Mesothelial cell of epicardium (in vitro differentiated cells): ENCODE measurements around the gene SNRNP200. TPM values are rescaled to one million over a fixed set of nuclear protein-coding genes. Genes with fewer than 3 reads are reported as not detected.

Experiments used
- DNase-seq, 2 experiments: peaks; one replicate each; pipeline ENCODE4 v3.0.0; 2021; ENCODE audit warnings: low spot score in 2 of 2; ENCODE audit not compliant: unreplicated experiment in 2 of 2
- H3K27ac Mint-ChIP-seq: 2 replicates; pipeline ENCODE4 v1.8.0; 2021; ENCODE audit warnings: mixed read lengths
- H3K27me3 Mint-ChIP-seq: 2 replicates; pipeline ENCODE4 v1.8.0; 2021; ENCODE audit warnings: low read depth, mixed read lengths
- H3K36me3 Mint-ChIP-seq: 2 replicates; pipeline ENCODE4 v1.8.0; 2021; ENCODE audit warnings: mixed read lengths
- H3K4me1 Mint-ChIP-seq: 2 replicates; pipeline ENCODE4 v1.8.0; 2021; ENCODE audit warnings: mixed read lengths
- H3K4me3 Mint-ChIP-seq: 2 replicates; pipeline ENCODE4 v1.8.0; 2021; ENCODE audit warnings: mild to moderate bottlenecking, moderate library complexity, mixed read lengths
- H3K9me3 Mint-ChIP-seq: 2 replicates; pipeline ENCODE4 v1.8.0; 2021; ENCODE audit warnings: mixed read lengths
- CTCF ChIP-seq: fragments of 200-600 bp; sonication (generic); IDR thresholded peaks from one replicate; pipeline ENCODE4 v1.5.0; 2021; ENCODE audit warnings: antibody characterized with exemption; ENCODE audit not compliant: unreplicated experiment
- total RNA-seq: library from RNA; stranded (reverse); gene quantifications from 3 replicates; pipeline ENCODE4 v1.2.1, GENCODE V29; 2021

The SNRNP200 gene
- total RNA-seq, 1 donor from 2014 or later = 200 TPM

- no peak for DNase-seq
- Mint-ChIP-seq H3K27me3 (no peaks in the 10 kb centered on the region), H3K4me1 (no peaks in the 10 kb centered on the region), H3K9me3 (no peaks in the 10 kb centered on the region), H3K36me3 (peaks cover 5% of the 10 kb centered on the region), H3K27ac (no peak overlapping the region), H3K4me3 (no peak overlapping the region)
- TF ChIP-seq CTCF = no peak
Observed at GRCh38 chr2:96345868-96346462, 40.6 kb upstream of the SNRNP200 start.

GRCh38 chr2:96345438-96345837, 40.1 kb upstream of the SNRNP200 start:
- Mint-ChIP-seq H3K36me3 (peaks cover 5% of the 10 kb centered on the region), H3K4me3 (no peak overlapping the region), H3K27me3 (no peaks in the 10 kb centered on the region), H3K9me3 (no peaks in the 10 kb centered on the region), H3K27ac (no peak overlapping the region), H3K4me1 (no peaks in the 10 kb centered on the region)
- TF ChIP-seq CTCF = no peak
- DNase-seq = no peak

- H3K27ac Mint-ChIP-seq = no peak overlapping the region
- no peak overlapping the region for H3K4me3 Mint-ChIP-seq
- no peak for TF ChIP-seq CTCF
- H3K27me3 Mint-ChIP-seq = no peaks in the 10 kb centered on the region
- H3K4me1 Mint-ChIP-seq = no peaks in the 10 kb centered on the region
- H3K9me3 Mint-ChIP-seq = no peaks in the 10 kb centered on the region
- H3K36me3 Mint-ChIP-seq = peaks cover 7% of the 10 kb centered on the region
- DNase-seq = no peak
Observed at GRCh38 chr2:96344011-96344410, 38.7 kb upstream of the SNRNP200 start.

GRCh38 chr2:96342085-96342484, 36.7 kb upstream of the SNRNP200 start:
- Mint-ChIP-seq H3K27me3 (no peaks in the 10 kb centered on the region), H3K9me3 (no peaks in the 10 kb centered on the region), H3K4me1 (no peaks in the 10 kb centered on the region), H3K27ac (no peak overlapping the region), H3K36me3 (peaks cover 4% of the 10 kb centered on the region), H3K4me3 (no peak overlapping the region)
- TF ChIP-seq CTCF = no peak
- no peak for DNase-seq

GRCh38 chr2:96341641-96342040, 36.3 kb upstream of the SNRNP200 start:
- no peak overlapping the region for H3K27ac Mint-ChIP-seq

More at GRCh38 chr2:96341641-96342040, 36.3 kb upstream of the SNRNP200 start:
- no peak for TF ChIP-seq CTCF
- Mint-ChIP-seq H3K27me3 (no peaks in the 10 kb centered on the region), H3K4me1 (peaks cover 3% of the 10 kb centered on the region), H3K36me3 (peaks cover 4% of the 10 kb centered on the region), H3K9me3 (no peaks in the 10 kb centered on the region), H3K4me3 (no peak overlapping the region)
- DNase-seq = no peak
